Tibial nerve (tissue), 4 donors: ENCODE measurements around the gene SUGCT.

Experiments used
- CTCF ChIP-seq, 5 experiments: fragments of 200-600 bp in 3 of 5; fragments of 450-650 bp in 2 of 5; sonication (generic) in 3 of 5; IDR thresholded peaks; one replicate each; pipeline ENCODE4 v1.5.1; 2016 to 2019; ENCODE audit warnings: antibody characterized with exemption in 5 of 5, mild to moderate bottlenecking in 3 of 5, moderate library complexity in 2 of 5
- EP300 ChIP-seq, 2 donors: sonication (generic); formaldehyde crosslinking; IDR thresholded peaks; one replicate each; pipeline ENCODE4 v1.6.1; 2017; ENCODE audit warnings: antibody characterized with exemption in 2 of 2, mild to moderate bottlenecking in 1 of 2
- POLR2A ChIP-seq, 2 donors: fragments of 450-650 bp; IDR thresholded peaks; one replicate each; pipeline ENCODE4 v1.6.1; 2017; ENCODE audit warnings: antibody characterized with exemption in 2 of 2, mild to moderate bottlenecking in 2 of 2, moderate library complexity in 2 of 2

- no peak for TF ChIP-seq CTCF (IDR thresholded peaks at IDR 0.05)
- TF ChIP-seq POLR2A (IDR thresholded peaks at IDR 0.05) = no peak
- no peak for TF ChIP-seq EP300 (IDR thresholded peaks at IDR 0.05)
Measured at GRCh38 chr7:40115936-40116335, 18.9 kb upstream of the SUGCT start.
